ENCODE measurements around the gene ZNF462.
"Not testable (repeated sequence)": the region's sequence is repeated elsewhere in the genome, so short reads cannot be mapped to it uniquely, and the experiment has no call there.

The ZNF462 gene, protein sequence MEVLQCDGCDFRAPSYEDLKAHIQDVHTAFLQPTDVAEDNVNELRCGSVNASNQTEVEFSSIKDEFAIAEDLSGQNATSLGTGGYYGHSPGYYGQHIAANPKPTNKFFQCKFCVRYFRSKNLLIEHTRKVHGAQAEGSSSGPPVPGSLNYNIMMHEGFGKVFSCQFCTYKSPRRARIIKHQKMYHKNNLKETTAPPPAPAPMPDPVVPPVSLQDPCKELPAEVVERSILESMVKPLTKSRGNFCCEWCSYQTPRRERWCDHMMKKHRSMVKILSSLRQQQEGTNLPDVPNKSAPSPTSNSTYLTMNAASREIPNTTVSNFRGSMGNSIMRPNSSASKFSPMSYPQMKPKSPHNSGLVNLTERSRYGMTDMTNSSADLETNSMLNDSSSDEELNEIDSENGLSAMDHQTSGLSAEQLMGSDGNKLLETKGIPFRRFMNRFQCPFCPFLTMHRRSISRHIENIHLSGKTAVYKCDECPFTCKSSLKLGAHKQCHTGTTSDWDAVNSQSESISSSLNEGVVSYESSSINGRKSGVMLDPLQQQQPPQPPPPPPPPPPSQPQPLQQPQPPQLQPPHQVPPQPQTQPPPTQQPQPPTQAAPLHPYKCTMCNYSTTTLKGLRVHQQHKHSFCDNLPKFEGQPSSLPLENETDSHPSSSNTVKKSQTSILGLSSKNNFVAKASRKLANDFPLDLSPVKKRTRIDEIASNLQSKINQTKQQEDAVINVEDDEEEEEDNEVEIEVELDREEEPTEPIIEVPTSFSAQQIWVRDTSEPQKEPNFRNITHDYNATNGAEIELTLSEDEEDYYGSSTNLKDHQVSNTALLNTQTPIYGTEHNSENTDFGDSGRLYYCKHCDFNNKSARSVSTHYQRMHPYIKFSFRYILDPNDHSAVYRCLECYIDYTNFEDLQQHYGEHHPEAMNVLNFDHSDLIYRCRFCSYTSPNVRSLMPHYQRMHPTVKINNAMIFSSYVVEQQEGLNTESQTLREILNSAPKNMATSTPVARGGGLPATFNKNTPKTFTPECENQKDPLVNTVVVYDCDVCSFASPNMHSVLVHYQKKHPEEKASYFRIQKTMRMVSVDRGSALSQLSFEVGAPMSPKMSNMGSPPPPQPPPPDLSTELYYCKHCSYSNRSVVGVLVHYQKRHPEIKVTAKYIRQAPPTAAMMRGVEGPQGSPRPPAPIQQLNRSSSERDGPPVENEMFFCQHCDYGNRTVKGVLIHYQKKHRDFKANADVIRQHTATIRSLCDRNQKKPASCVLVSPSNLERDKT (N-terminal part only)

DNA sequence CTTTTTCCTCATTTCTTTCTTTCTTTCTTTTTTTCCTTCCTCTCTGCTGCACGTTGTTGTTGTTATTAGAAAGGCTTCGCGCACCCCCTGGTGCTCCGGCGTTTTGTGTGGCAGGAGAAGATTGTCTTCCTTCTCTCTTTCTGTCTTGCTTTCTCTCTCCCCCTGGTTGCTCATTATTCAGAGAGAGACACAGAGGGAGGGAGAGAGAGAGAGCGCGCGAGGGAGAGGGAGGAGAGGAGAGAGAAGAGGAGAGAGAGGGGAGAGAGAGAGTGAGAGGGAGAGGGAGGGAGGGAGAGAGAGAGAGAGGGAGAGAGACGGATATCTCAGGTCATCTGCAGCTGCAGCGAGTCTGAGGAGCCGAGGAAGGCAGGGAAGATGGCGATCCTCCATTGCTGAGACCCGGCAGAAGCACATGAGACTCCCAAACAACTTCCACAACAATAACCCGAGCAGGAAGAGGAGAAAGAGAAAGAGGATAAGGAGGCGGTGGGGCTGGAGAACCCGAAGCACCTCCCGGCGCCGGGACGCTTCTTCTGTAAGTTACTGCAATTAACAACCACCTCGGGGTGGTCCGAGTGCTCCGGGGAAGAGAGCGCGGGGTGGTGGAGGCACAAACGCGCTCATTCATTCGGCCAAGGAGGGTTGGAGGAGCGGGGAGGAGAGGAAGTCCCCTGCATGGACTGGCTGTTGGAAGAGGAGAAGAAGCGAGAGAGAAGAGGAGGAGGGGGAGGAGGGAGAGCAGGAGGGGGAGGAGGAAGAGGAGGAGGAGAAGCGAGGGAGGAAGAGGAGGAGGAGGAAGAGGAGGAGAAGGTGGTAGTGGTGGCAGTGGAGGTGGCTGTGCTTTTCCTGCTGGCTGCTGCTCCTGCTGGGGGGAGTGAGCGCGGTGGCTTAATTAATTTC lies at the start of gene ZNF462:
Gene ZNF462, plus strand, starts transcription at position 346 of the 900 bp plus-strand sequence. CDS start 60,218 bp downstream, outside the sequence.
- DNase-seq (ENCODE audit: low read depth): peak; percentile 86

DNA sequence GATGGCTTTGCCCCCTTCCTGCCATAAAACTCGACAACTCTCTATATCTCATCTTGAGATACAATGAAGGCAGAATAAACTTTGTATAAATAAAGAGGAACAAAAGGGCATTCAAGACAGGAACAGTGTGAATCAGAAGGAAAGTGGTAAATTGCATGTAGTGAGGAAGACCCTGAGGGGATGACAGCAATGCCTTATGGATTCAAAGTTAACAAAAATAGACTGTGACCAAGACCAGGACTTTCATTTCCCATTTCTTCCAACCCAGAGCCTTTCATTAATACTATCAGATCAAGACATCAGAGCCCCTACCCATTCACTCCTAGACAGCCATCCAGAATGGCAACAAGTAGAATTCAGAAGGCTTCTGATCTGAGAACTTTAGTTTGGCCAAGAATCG lies 46.4 kb upstream of the ZNF462 start:
- no peak for DNase-seq (ENCODE audit: low read depth)

DNA sequence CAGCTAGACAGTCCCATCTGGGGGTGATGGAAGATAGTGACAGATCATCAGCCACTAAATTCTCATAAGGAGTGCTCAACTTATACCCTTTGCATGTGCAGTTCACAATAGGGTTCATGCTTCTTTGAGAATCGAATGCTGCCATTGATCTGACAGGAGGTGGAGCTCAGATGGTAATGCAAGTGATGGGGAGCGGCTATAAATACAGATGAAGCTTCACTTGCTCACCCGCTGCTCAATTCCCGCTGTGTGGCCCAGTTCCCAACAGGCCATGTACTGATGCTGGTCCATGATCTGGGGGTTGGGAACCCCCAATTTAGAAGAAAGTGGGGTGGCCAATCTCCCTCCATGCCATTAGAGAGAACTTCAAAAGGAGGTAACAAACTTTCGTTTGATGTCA lies 44.9 kb upstream of the ZNF462 start:
- no peak for DNase-seq (ENCODE audit: low read depth)

DNA sequence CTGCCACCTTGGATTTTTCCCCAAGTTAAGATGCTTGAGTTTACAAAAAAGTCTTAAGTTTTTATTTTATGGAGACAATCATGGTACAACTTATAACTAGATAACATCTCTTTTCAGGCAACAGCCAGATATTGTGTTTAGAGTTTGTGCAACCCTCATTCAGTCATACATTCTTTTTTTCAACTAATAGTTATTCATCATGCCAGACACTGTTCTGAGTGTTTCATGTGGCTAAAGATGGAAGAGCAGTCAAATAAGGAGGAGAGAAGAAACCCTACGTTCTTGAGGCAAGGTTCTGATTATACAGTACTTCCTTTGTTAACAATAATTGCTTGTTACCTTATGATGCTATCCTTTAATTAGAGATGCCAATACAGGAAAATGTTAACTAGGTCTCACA lies 42.1 kb upstream of the ZNF462 start:
- no peak for DNase-seq (ENCODE audit: low read depth)

DNA sequence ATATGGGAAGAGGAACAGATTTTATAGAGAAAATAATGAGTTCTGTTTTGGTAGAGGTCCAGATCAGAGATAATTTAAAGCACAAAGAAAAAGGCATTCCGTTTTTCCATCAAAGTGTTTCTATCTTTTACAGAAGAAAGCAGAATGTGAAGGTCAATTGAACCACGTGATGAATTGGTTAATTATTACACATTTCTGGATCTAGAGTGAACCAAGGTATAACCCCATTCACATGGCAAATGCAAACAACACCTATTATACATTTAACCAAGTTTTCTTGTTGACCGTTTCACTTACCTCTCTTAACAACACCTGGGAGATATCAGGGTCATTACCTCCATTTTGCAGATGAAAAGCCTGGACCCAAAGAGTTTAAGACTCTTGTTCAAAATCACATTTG lies 34.9 kb upstream of the ZNF462 start:
- DNase-seq (ENCODE audit: low read depth): no peak

DNA sequence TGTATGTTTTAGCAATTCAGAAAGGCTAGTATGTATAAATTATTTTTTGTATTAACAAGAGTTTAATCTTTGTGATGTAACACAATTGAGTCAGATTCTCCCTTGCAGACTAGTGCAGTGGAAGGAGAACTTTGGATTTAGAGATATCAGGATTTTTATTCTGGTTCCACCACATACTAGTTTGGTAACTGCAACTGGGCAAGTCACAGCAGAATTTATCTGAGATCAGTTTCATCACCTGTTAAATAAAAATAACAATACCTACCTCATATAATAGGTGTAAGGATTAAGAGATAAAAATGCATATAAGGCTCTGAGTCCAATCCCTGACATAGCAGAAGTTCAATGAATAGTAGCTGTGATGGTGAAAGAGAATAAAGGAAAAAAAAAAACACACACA lies 34.0 kb upstream of the ZNF462 start:
- DNase-seq (ENCODE audit: low read depth): no peak

DNA sequence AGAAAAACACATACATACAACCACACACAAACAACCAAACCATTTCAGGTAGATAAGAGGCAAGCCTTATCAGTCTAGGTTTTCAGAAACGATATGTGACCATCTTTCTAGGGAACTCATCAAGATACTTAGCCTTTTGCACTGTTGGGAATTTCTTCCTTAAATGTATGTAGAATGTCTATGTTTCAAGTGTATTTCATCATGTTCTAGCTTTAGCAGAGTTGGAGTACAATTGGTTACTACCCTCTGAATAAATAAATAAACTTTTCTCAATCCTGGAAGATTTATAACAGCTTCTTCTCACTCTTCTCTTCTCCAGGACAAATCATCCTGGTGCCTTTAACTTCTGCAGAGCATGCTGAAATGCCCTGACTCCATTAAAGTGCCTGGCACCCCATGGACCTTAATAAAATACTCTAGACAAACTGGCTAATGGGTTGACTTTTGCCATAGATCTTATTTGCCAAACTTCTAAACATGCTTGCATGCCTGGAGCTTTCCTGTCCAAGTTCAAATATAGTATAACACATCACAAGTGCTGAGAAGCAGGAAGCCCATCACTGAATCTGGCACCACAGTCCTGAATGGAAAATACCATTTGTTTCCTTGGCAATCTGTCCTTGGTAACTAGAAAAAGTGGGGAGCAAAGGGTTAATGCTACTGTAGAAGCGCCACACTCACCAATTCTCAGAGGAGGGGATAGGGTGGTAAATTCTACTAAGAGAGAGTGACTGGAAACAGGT lies 33.1 kb upstream of the ZNF462 start:
- no peak for DNase-seq (ENCODE audit: low read depth)

DNA sequence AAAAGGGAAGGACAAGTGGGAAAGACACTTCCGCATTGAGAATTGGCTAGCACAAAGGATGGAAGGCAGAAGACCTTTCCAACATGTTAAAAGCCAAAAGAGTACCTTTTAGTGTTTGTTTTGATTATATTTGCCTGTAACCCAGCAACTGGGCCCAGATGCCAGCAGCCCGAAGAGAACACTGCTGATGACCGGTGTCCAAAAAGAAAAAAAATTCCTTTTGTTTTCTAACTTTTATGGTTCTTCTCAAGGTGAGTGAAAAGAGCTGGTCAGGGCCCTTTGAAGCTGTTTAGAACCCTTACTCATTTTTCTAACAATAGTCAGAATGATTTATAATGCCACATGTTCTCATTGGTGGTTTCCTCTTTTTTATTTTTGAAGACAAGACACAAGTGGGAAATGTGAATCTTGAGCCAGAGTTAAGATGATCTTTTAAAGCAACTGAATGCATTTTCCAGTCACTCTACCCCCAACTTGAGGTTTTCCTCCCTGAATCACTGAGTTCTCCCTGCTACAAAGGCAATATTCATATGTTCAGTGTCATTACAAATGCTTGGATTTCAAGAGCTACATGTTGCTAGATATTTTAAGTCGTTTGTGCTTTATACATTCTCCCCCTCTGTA lies 32.3 kb upstream of the ZNF462 start:
- DNase-seq (ENCODE audit: low read depth): no peak

DNA sequence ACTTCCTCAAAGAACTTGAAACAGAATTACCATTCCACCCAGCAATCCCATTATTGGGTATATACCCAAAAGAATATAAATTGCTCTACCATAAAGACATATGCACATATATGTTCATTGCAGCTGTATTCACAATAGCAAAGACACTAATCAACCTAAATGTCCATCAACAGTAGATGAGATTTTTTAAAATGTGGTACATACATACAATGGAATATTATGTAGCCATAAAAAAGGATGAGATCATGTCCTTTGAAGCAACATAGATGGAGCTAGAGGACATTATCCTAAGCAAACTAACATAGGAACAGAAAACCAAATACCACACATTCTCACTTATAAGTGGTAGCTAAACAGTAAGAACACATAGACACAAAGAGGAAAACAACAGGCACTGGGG lies 28.1 kb upstream of the ZNF462 start:
- no peak for DNase-seq (ENCODE audit: low read depth)

DNA sequence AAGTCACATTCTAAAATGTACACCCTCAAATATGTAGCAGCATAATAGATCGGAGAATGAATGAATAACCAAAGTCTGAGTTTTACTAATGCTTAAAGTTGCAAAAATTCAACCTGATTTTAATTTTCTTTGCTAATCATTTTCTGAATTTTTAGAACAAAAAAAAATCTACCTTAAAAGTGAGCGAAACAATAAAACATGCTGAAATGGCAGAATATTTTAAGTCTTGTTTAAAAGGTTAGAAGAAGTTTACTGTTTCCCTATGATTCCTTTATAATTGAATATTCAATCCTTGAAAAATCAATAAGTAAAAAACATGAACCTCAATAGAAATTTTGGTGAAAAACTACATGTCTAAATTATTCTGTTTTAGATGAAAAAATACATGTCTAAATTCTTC lies 27.1 kb upstream of the ZNF462 start:
- no peak for DNase-seq (ENCODE audit: low read depth)

DNA sequence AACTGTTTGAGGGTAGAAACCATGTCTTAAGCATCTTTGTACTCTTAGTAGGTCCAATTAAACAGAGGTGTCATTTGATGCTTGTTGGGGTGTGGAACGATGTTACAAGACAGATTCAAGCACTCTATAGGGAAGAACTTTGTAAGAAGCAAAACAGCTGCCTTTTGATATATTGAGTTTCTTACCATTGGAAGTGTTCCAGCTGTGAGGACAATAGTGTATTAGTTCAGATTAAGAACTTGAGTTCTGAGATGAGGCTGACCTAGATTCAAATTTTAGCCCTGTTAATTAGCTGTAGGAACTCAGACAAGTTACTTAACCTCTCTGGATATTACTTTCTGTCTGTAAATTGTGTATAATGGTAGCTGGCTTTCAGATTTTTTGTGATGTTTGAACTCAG lies 19.6 kb upstream of the ZNF462 start:
- no peak for DNase-seq (ENCODE audit: low read depth)

DNA sequence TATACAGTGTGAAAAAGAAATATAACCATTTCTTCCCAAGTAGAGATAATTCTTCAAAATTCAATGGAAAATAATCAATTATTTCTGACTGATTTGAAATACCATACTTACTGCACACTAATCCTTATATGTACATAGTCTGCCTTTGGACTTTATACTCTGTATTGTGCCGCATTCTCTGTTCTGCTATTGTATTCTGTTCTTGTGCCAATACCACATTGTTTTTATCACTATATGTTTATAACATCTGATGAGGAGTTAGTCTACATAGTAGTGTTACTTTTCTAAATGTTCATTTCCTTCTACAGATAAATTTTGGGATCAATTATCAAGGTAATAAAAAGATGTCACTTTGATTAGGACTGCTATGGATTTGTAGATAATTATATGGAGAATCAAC lies 16.7 kb upstream of the ZNF462 start:
- DNase-seq (ENCODE audit: low read depth): no peak

DNA sequence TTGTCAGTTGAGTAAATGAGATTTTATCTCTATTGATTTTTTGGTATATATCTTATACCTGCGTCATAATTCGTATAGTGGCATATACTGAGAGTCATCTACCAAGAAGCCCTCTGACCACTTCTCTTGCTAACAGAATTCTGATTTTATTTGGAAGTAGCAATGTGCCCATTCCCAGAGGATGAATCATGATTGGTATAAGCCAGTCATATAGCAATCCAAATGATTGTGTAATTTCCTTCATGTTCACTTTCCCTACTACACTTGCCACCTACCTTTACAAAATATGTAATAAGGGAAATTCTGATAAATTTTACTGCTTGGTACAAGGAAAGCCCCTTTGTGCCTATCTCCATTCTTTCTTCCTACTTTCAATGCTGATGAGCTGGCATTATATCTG lies 16.1 kb upstream of the ZNF462 start:
- DNase-seq (ENCODE audit: low read depth): peak; percentile 77

DNA sequence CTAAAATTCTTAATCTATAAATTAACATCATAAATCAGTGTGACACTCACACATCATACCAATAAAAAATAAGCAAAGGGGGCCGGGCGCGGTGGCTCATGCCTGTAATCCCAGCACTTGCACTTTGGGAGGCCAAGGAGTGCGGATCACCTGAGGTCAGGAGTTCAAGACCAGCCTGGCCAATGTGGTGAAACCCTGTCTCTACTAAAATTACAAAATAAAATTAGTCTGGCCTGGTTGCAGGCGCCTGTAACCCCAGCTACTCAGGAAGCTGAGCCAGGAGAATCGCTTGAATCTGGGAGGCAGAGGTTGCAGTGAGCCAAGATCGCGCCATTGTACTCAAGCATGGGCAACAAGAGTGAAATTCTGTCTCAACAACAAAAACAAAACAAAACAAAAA lies 11.3 kb upstream of the ZNF462 start:
- not testable (repeated sequence) for DNase-seq (ENCODE audit: low read depth)

DNA sequence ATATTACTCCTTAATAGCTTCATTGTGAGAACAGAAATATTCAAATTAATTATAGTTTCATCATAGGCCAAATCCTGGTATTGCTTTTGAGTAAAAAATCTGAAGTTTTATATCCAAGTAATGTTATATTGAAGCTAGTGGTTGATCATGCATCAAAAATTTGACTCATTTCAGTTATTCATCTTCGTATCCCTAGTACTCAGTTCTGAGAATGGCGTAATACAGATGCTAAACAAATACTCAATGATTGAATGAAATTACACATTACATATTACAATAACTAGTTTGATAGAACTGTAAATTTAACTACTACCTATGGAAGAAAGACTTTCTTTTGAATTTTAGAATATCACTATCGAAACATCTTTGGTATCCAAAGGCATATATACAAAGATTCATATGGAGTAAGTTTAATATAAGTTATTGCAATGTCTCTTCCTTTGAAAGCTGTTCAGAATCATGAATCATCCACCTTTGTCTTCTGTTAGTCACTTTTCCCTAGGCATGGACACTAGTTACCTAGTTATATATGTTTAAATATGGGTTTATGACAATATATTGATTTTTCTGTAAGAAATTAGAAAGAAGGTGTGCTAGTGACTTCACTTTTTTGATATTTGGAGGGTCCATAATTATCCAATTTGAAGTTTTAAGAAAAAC lies 5.0 kb upstream of the ZNF462 start:
- DNase-seq (ENCODE audit: low read depth): peak; percentile 53

DNA sequence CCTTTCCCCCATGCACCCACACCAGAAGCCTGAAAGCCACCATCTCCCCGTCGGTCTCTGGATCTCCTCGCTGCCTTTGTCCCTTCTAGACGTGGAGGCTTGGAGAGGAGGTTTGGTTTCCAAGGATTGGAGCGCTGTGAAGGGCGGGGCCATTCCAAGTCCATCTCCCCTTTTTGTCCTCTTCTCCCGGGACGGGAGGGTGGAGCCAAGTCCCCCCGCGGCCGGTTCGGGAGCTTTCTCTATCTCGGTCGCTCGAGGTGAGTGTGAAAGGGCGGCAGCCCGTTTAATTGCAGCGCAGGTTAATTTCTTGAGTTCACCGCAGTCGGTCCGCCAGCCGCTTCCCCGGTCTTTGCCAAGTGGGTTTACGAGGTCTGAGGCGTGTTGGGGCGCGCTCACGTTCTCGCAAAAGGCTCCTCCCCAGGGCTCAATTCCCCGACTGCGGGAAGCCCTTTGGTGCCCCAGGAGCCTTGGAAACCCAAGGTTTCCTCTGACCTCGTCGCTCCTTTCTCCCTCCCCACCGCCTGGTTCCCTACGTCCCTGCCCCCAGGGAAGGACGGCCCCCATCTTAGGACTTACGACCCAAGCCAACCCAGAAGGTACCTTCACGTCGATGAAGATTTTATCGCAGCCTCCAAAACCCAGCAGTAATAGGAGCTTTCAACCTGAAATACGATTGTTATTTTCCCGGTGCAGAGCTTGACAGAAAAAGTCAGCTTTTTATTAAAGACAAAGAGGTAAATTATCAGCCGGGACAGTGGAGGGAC lies 2.8 kb upstream of the ZNF462 start:
- peak; percentile 37 for DNase-seq (ENCODE audit: low read depth)

DNA sequence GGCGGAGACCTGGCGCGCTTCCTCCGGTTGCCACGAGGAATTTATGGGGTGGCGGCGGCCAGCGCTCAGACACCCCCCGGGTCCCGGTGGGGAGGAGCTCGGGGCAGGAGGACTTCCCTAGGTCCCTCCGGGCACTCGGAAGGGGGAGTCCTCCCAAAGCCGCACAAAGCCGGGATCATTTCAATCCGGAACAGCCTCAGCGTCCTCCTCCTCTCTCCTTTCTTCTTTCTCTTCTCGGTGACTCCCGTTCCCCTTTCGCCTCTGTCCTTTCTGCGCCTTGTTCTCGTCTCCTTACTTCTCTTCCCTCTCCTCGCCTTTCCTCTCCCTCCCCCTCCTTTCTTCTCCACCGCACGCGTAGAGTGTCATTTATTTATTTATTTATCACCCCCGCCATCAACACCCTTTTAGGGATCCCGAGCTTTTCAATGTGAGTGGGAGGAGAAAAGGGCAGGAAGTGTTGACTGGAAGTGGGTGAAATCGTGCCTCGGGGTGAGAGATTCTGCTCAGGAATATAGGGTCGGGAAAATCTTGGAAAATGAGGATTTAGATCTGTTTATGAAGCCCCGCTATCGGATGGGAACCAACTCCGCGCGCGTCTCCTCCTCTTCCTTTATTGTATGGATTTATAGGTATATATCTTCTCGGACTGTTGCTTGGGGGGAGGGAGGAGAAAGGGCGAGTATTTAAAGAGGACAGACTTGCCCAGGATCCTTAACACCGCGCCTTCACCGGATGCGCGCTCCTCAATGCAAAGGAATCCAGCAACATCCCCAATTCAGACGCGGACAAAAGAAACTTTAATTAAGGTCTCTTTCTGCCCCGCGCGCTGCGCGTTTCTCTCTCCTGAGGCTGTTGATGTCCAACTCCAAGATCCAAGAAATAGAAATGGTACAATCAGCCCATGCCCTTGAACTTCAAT lies 2.0 kb upstream of the ZNF462 start:
- DNase-seq (ENCODE audit: low read depth): peak; percentile 47

DNA sequence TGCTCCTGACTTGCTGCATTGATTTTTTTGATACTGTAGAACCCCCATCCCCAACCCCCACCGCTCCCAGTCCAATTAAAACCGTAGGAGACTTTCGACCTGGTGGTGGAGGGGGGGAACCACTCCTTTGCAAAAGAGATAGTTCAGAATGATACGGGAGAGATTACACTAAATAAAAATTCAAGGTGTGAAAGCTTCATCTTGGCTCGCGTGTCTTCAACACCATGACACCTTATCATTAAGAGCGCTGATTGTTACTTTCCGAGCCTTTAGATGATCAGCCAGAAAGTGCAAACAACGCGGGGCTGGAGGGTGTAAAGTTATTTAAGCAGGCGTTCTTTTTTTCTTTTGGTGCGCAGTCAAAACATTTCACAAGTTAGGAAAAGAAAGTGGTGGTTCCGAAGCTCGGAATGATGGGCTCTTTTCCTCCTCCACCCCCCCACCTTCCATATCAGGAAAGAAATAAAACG lies 1.3 kb upstream of the ZNF462 start:
- DNase-seq (ENCODE audit: low read depth): peak; percentile 25

All from iris pigment epithelial cell (primary cell).